WTC11 (cell line): Measurements from ENCODE around the gene EHD4.

Experiments
- TP53 ChIP-seq: sonication (generic); formaldehyde crosslinking; IDR thresholded peaks from 2 replicates; pipeline ENCODE4 v1.8.1; 2023; ENCODE audit warnings: mild to moderate bottlenecking, missing genetic modification reagents
- ZBTB21 ChIP-seq: sonication (generic); formaldehyde crosslinking; IDR thresholded peaks from 2 replicates; pipeline ENCODE4 v1.8.1; 2023; ENCODE audit warnings: mild to moderate bottlenecking, missing genetic modification reagents, borderline replicate concordance
- TF ChIP-seq, protein P1 (sequence below): fragments of 200-600 bp; IDR thresholded peaks from 2 replicates; pipeline ENCODE4 v1.8.0; 2022; ENCODE audit warnings: antibody characterized with exemption
- TF ChIP-seq, protein P2 (sequence below): sonication (generic); formaldehyde crosslinking; IDR thresholded peaks from 2 replicates; pipeline ENCODE4 v1.8.0; 2022; ENCODE audit warnings: missing genetic modification reagents

DNA sequence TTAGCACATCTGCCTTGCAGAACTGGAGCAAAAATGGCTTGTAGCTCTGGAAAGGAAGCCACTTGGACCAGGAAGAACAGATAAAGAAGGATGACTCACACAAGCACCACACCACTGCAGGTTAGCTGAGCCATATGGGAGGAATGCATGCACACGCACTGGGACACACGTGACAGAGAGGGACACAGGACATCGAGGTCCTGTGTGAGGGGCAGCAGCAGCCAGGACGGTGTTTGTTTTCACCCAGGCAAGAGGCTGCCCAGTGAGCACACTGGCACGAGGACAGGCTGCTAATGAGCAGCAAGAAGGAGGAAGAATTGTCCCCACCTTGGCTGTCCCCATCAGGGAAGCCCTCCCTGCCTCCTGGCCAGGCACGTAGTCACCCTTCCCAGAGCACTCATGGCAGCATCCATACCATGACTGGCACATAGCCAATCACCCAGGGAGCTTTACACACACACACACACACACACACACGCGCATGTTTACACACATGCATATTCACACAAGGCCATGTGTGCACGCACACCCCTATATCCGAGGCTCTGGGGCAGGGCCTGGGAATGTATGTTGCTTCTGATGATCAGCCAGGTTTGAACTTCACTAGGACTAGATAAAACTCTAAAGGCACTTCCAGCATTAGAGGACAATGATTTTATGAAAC, 54.5 kb downstream of the EHD4 start:
- TF ChIP-seq, protein P1, sequence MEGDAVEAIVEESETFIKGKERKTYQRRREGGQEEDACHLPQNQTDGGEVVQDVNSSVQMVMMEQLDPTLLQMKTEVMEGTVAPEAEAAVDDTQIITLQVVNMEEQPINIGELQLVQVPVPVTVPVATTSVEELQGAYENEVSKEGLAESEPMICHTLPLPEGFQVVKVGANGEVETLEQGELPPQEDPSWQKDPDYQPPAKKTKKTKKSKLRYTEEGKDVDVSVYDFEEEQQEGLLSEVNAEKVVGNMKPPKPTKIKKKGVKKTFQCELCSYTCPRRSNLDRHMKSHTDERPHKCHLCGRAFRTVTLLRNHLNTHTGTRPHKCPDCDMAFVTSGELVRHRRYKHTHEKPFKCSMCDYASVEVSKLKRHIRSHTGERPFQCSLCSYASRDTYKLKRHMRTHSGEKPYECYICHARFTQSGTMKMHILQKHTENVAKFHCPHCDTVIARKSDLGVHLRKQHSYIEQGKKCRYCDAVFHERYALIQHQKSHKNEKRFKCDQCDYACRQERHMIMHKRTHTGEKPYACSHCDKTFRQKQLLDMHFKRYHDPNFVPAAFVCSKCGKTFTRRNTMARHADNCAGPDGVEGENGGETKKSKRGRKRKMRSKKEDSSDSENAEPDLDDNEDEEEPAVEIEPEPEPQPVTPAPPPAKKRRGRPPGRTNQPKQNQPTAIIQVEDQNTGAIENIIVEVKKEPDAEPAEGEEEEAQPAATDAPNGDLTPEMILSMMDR = no peak
- TF ChIP-seq, protein P2, sequence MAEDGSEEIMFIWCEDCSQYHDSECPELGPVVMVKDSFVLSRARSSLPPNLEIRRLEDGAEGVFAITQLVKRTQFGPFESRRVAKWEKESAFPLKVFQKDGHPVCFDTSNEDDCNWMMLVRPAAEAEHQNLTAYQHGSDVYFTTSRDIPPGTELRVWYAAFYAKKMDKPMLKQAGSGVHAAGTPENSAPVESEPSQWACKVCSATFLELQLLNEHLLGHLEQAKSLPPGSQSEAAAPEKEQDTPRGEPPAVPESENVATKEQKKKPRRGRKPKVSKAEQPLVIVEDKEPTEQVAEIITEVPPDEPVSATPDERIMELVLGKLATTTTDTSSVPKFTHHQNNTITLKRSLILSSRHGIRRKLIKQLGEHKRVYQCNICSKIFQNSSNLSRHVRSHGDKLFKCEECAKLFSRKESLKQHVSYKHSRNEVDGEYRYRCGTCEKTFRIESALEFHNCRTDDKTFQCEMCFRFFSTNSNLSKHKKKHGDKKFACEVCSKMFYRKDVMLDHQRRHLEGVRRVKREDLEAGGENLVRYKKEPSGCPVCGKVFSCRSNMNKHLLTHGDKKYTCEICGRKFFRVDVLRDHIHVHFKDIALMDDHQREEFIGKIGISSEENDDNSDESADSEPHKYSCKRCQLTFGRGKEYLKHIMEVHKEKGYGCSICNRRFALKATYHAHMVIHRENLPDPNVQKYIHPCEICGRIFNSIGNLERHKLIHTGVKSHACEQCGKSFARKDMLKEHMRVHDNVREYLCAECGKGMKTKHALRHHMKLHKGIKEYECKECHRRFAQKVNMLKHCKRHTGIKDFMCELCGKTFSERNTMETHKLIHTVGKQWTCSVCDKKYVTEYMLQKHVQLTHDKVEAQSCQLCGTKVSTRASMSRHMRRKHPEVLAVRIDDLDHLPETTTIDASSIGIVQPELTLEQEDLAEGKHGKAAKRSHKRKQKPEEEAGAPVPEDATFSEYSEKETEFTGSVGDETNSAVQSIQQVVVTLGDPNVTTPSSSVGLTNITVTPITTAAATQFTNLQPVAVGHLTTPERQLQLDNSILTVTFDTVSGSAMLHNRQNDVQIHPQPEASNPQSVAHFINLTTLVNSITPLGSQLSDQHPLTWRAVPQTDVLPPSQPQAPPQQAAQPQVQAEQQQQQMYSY (CRISPR knock-in tag) = no peak
- no peak for TF ChIP-seq TP53 (CRISPR knock-in tag)
- TF ChIP-seq ZBTB21 (CRISPR knock-in tag) = no peak
